HG03520 (cell line): ENCODE data around the gene BCL7C.
"Not testable (repeated sequence)": the region's sequence is repeated elsewhere in the genome, so short reads cannot be mapped to it uniquely, and the experiment has no call there.

Source experiments
- ATAC-seq: cut with Tn5 transposase; IDR thresholded peaks from one replicate; pipeline ENCODE4 v1.9.1; 2021; ENCODE audit warnings: mild to moderate bottlenecking, moderate library complexity; ENCODE audit not compliant: unreplicated experiment

Gene BCL7C

GRCh38 chr16:30870904-30871303, 23.0 kb downstream of the BCL7C start:
- ATAC-seq, result no peak

GRCh38 chr16:30867747-30868146, 26.1 kb downstream of the BCL7C start:
- no peak for ATAC-seq

DNA sequence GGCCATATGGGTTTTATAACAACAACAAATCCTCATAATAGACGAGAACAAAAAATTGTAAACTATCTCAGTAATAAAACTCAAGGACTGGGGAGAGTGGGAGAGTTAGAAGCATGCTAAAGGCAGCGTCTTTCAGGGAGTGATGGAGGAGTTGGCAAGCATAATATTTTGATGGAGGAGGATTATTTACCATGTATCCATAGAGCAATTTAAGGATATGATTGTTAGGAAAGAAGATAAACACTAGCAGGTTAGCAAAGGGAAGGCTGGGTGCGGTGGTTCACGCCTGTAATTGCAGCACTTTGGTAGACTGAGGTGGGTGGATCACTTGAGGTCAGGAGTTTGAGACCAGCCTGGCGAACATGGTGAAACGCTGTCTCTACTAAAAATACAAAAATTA, 27.8 kb downstream of the BCL7C start:
- ATAC-seq, result no peak

- not testable (repeated sequence) for ATAC-seq
Observed at GRCh38 chr16:30863178-30863577, 30.7 kb downstream of the BCL7C start.

DNA sequence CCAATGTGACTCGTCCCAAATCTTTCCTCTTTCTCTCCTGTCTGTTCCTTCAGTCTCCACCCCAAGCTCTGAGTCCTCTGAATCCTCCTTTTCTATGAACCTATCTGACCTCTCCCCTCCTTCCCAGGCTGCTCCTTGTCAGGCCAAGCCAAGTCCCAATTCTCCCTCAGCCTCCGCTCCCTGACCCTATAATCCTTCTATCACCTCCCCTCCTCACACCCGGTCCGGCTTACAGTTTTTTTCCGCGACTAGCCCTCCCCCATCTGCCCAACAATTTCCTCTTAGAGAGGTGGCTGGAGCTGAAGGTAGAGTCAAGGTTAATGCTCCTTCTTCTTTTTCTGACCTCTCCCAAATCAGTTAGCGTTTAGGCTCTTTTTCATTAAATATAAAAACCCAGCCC, 33.1 kb downstream of the BCL7C start:
- ATAC-seq, result not testable (repeated sequence)

- no peak for ATAC-seq
Observed at GRCh38 chr16:30858829-30859423, 35.0 kb downstream of the BCL7C start.

GRCh38 chr16:30858111-30858495, 35.8 kb downstream of the BCL7C start:
- no peak for ATAC-seq

GRCh38 chr16:30853758-30854157, 40.1 kb downstream of the BCL7C start:
- ATAC-seq, result no peak

GRCh38 chr16:30850246-30850645, 43.6 kb downstream of the BCL7C start:
- no peak for ATAC-seq

DNA sequence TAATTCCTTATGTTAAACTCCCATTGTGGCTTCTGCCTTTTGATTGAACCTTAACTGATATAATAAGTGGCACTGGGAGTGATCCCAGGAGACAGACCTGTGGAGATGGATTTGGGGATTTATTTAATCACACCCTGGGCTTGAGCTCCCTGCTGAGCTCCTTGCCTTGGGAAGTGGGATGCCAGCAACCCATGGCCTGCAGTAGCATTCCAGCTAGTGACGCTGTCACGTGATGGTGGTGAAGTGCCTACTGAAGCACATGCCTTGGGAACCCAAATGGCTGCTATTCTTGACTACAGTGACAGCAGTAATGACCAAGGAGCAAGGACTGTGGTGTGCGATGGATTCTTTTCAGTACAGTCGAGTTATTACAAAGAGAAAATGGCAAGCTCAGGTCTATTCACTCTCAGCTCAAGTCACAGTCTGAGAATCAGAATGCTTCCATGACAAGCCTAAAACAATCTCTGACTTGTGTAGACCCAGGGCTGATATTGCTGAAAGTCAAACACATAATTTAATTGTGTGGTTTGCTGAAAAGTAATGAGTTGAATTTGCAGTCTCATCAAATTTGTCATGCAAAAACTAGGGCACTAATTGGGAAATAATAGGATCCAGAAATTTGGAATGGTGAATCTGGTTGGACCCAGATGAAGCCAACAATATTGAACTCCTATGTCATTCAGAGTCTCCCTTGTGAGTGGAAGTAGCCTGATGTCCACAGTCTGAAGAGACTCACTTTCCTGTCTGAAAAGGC, 47.1 kb downstream of the BCL7C start:
- ATAC-seq, result no peak

GRCh38 chr16:30844671-30845449, 49.0 kb downstream of the BCL7C start:
- ATAC-seq, result no peak

GRCh38 chr16:30844346-30844670, 49.6 kb downstream of the BCL7C start:
- ATAC-seq, result no peak

GRCh38 chr16:30843501-30843900, 50.4 kb downstream of the BCL7C start:
- no peak for ATAC-seq

DNA sequence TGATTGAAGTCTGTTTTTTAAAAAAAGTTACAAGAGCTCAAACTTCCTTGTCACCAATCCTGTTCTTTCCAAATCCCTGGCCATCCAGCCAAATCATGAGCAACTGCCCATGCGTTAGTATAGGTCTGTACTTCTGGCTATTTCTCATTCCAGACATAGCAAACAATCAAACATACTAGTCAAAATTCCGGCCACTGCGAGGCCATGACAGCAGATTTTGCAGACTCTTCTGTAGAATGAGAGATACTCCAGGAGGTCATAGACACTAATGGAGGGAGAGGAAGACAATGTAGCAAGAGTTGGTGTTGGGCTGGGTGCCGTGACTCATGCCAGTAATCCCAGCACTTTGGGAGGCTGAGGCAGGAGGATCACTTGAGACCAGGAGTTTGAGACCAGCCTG, 50.9 kb downstream of the BCL7C start:
- ATAC-seq, result no peak

GRCh38 chr16:30841332-30841731, 52.5 kb downstream of the BCL7C start:
- ATAC-seq, result no peak

- no peak for ATAC-seq
Observed at GRCh38 chr16:30840611-30841010, 53.3 kb downstream of the BCL7C start.

GRCh38 chr16:30839523-30840227, 54.2 kb downstream of the BCL7C start:
- no peak for ATAC-seq

DNA sequence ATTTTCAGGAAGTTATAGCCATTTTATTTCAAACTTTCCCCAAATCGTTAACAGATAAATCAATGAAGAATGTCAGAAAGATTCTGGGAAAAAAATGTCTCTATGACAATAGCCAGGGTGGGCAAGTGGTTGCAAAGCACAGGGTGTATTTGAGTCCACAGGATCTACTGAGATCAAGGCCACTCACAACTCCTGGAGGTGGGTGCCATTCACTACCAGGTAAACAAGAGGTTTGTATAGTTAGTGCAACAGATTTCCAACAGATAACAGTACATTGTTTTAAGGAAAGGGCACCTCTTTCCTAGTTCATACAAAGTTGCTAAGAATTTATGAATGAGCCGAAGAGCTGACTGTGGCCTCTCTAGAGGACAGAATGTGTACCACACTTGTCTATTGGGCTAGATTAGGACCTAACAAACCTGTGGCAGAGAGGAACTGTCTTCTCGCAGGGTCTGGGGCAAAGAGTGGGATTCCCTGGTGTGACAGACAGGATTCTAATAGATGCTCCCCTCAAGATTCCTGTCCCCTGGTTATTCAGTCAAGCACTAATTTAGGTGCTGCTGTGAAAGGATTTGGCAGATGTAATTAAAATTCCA, 54.9 kb downstream of the BCL7C start:
- ATAC-seq, result no peak

DNA sequence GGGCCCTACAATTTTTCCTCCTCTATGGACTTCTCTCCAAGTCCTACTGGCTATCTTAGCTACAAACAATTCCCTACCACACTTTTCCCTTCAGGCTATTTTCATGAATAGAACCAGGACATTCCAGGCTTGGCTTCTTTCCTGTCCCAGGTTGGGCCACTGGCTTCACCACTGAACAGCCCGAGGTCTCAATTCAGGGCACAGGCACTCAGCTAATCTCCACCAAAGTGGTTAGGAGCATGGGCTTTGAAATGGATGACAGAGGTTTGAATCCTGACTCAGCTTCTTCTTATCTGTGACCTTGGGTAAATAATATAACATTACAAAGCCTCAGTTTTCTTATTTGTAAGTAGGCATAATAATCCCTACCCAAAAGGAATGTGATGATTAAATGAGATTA, 56.0 kb downstream of the BCL7C start:
- ATAC-seq, result no peak
